GM18873 (cell line): ENCODE data around the gene NPAT.
A peak's percentile ranks its signal among the peaks of the same experiment; 100 is the strongest.
"Not testable (repeated sequence)": the region's sequence is repeated elsewhere in the genome, so short reads cannot be mapped to it uniquely, and the experiment has no call there.

ENCODE experiments used
- ATAC-seq: cut with Tn5 transposase; IDR thresholded peaks from one replicate; pipeline ENCODE4 v1.9.1; 2021; ENCODE audit warnings: mild to moderate bottlenecking, moderate library complexity, moderate number of reproducible peaks; ENCODE audit not compliant: unreplicated experiment, low FRiP score

The NPAT gene

DNA sequence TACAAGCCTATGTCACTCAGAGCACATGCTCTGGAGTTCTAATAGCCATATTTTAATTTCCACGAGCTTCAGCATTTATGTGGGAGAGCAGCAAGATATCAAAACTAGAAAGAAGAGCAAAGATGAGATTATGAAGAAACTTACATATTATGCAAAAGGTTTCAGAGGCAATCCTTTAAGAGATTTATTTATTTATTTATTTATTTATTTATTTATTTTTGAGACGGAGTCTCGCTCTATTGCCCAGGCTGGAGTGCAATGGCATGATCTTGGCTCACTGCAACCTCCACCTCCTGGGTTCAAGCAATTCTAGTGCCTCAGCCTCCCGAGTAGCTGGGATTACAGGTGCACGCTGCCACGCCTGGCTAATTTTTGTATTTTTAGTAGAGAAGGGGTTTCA lies 59.6 kb downstream of the NPAT start:
- not testable (repeated sequence) for ATAC-seq

DNA sequence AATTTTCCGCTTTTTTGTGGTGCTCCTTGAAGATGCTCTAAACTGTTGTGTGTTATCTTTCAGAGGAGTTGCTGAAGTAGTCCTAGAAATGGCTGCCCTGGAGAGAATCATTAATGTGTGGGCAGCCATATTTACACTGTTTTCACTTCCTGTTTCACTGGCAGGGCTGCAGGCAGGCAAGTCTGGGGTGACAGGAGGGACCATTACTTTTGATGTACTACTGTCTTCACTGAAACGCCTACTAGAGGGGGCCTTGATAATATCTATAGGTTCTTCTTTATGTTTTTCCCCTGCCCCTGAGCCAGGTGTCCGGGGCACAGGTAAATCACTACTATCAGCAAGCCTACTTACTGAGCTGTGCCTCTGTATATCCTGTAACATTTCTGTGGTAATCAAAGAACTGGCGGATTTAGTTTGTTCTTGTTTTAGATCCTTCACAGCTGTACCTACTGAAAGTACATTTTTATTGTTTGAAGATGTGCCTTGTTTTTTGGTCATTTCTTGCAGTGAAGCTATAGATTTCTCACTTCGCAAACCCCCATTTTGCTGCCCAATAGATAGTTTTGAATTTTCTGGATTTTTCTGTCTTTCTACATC lies 61.4 kb downstream of the NPAT start:
- peak; percentile 97 for ATAC-seq

DNA sequence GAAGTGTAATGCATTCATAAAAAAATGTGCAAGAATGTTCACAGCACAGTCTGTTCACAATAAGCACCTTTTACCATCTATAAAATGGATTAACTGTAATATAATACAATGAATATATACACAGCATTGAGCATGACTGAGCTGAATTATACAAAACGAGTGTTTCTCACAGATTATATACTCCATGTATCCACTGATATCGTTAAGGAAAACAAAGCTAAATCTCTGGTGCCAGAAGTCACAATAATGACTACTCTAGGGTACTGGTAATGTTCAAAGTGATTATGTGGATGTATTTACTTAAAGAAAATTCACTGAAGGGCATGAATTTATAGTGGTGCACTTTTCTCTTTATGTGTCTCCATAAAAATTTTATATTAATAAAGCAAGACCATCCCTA lies 67.8 kb downstream of the NPAT start:
- no peak for ATAC-seq

DNA sequence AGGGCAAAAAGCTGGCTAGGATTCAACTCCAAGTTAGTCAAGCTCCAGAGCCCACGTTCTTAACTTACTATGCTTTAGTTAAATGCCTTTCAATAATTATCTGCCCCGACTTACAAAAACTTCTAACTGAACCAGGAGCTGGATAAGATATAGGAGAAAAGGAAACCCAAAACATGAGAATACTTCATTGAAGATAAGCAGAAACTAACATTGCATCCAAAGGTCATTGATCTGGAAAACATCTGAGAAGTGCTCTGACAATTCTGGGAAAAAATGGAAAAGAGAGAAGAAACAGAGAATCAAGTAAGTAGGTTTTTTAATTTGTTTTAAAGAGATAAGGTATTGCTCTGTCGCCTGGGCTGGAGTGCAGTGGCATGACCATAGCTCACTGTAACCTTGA lies 73.9 kb downstream of the NPAT start:
- no peak for ATAC-seq

DNA sequence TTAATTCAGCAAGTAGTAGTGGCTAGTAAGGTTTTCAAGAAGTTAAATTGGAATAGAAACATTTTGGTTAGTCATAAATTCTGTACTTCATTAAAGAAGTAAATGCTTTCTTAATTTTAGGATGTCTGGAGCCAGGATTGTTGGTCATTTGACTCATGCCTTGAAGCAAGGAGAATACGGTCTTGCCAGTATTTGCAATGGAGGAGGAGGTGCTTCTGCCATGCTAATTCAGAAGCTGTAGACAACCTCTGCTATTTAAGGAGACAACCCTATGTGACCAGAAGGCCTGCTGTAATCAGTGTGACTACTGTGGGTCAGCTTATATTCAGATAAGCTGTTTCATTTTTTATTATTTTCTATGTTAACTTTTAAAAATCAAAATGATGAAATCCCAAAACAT lies 75.3 kb downstream of the NPAT start:
- no peak for ATAC-seq

DNA sequence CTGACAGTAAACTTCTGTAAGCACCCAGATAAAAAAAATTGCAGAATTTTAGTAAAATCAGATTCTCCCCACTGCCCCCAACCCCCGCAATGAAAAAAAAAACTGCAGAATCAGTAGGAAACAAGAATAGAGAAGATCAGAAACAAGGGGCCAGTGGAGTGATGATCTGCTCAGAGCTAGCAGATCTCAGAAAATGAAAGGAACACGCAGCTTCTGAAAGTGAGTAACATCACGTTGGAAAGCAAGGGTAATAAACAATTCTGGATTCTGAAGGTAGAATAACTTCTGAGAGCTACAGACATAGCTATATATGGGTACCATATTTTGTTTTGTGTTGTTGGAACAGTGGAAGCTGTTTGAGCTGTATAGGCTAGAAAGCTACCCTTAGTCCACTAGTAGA lies 77.8 kb downstream of the NPAT start:
- no peak for ATAC-seq

DNA sequence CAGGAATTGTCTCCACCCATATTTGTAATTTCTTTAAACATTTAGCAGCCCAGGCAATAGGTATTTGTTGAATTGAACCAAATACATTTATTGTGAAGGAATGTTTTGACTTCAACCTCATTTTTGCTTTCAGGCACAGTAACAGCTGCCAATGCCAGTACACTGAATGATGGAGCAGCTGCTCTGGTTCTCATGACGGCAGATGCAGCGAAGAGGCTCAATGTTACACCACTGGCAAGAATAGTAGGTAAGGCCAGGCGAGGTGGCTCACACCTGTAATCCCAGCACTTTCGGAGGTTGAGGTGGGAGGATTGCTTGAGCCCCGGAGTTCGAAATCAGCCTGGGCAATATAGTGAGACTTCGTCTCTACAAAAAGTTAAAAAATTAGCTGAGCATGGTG lies 80.1 kb downstream of the NPAT start:
- no peak for ATAC-seq

DNA sequence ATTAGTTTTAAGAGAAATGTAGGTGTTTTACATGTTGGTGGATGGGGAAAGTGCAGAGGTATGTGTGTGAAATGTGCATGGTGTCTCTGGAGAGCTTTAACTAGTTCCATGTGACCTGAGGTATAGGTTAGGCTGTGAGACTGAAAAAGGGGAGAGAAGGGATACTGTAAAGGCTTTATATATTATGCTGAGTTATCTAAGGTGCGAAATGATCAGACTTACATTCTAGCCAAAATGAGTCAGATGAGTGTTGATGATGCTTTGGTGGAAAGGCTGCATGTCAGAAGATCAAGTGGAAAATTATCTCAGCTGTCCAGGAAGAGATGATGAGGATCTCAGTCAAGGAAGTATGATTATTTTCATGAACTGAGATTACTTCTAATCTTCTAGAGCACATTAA lies 85.2 kb downstream of the NPAT start:
- no peak for ATAC-seq

DNA sequence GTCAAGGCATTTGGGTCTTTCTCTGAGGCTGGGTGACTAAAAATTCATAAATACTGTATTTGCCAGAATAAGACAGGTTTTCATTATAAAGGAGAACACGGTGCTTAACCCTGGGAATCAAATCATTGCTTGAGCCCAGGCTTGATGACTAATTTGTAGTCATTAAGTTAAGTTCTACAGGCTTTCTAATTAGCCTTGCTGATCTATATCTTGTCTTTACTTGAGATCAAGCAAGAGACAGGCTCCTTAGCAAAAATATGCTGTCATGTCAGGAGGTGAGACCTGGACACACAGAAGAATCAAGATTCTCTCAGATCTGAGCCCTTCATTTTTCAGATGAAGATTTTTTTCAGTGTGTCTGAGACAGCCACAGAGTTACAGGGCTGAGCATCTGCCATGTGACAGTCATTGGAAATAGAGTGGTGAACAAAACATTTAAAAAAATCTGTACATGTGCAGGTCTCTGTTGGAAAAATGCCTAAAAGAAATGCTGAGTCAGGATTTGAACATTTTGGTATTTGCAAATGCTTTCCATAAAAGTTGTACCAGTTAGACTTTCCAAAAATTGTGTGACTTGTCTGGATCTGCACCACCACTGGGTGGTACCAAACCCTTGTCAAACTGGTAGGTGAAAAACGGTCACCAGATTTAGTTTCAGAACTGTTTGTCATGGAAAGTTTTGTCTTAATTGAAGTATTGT lies 86.4 kb downstream of the NPAT start:
- ATAC-seq: no peak

DNA sequence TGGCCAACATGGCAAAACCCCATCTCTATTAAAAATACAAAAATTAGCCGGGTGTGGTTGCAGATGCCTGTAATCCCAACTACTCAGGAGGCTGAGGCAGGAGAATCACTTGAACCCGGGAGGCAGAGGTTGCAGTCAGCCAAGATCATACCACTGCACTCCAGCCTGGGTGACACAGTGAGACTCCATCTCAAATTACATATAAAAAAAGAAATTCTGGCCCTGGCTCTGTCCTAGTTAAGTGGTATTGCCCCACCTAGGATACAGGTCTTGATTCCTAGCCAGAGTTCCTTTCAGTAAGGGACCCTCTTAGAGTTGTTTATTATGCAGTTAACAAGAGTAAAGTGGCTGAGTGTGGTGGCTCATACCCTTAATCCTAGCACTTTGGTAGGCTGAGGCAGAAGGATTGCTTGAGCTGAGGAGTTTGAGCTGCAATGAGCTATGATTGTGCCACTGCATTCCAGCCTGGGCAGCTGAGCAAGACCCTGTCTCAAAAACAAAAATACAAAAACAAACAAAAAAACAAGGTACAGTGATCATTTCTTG lies 89.4 kb downstream of the NPAT start:
- ATAC-seq: not testable (repeated sequence)

DNA sequence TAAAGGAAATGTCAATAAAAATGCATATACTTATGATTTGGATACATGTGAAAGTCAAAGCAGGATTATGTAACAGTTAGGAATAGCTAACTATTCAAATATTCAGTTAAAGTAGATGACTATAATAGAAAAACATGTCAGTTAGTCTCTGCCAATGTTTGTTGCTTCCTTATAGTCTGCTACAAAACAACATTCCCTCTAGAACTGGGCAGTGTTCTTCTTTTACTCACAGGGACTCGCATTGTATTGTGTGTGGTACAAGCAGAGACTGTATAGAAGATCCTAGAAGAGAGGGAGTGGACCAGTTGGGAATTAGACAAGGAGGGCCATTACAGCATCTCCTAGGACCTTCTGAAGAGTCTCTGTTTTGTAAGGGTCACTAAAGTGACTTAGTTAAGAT lies 90.4 kb downstream of the NPAT start:
- no peak for ATAC-seq

DNA sequence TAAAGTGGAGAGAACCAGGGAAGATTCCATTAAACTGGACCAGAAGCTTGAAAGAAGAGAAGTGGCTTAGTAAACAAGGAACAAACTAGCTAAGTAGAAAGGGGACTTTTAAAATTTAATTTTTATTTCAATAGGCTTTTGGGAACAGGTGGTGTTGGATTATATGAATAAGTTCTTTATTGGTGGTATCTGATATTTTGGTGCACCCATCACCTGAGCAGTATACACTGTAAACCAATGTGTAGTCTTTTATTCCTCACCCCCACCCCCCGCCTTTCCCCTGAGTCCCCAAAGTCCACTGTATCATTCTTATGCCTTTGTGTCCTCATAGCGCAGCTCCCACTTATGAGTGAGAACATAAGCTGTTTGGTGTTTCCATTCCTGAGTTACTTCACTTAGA lies 93.7 kb downstream of the NPAT start:
- no peak for ATAC-seq

DNA sequence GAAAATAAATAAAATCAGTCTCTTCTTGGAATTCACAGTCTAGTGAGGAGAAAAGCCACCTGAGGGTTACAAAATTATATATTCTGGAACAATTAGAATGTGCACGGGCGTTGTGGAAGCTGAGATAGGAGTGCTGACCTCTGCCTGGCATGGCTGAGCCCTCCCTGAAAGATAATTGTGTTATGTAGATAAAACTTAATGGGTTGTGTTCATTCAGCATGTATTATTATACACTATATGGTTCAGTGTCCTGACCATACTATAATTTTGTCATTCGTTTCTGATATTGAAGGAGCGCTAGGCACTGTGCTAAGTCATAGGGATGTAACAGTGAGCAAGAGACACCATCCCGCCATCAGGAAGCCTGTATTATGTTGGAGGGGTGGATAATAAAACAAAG lies 97.3 kb downstream of the NPAT start:
- ATAC-seq: no peak

DNA sequence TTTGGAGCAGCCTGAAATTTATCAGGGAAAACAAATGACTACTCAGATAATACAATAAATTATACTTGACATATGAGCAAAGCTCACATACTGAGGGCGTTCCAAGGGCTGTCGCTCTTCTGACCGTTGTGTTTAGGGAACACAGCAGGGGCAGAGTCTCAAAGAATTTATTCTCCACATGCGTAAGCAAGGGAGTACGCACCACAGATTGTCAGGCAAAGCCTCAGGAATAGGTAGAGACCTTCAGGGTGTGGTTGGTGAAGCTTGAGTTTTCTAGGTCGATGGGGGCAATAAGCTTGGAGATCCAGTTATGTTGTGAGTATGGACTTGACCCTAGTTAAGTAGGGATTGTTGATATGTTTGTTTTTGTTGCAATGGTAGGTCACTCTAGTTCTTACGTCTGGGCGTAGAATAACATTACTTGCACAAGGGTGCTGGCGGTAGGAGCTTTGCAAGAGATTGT lies 100.2 kb downstream of the NPAT start:
- ATAC-seq: no peak

DNA sequence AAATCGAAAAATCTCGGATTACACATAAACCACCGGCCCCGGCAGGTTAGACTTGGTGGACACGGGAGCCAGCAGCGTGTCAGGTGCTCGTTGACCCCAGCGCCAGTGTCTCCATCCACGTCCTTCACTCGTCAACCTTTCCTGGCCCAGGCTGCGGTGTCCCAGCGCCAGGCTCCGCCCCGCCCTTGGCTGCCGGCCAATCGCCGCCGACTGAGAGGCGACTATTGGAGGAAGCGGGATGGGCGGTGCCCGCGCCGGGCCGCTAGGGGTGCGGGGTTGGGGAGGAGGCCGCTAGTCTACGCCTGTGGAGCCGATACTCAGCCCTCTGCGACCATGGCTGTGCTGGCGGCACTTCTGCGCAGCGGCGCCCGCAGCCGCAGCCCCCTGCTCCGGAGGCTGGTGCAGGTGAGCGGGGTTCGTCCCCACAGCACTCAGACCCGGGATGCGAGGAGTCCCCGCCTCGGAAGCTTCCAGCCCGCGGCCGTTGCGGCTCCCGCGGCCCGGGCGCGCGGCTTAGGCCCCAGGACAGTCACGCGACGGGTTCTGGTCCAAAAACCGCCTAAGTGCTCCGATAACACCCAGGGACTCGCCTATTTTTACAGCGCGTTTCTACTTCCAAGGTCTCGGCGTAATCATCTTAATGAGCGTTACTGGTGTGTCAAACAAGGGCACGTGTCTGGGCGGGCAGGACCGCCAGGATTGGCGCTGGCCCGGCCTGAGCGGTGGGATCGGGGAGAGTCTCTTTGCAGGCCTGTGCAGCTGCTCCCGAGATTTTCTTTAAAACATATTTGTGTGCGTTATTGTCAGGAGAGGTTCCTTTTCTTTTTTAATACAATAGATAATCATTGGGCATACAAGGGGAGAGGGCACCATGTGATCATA lies 100.9 kb downstream of the NPAT start, which contains the start of gene ACAT1:
Gene ACAT1 (plus strand): TSS at position 294 of the 882 bp plus-strand sequence. CDS start 40 bp downstream, at position 334.
- peak; percentile 96 for ATAC-seq

DNA sequence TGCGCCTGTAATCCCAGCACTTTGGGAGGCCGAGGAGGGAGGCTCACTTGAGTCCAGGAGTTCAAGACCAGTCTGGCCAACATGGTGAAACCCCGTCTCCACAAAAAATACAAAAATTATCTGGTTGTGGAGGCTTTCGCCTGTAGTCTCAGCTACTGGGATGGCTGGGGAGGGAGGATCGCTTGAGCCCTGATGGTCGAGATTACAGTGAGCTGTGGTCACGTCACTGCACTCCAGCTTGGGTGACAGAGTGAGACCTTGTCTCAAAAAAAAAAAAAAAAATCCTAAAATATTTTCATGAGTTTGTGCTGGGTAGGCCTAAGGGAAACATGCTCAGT lies 101.5 kb downstream of the NPAT start:
- ATAC-seq: not testable (repeated sequence)

DNA sequence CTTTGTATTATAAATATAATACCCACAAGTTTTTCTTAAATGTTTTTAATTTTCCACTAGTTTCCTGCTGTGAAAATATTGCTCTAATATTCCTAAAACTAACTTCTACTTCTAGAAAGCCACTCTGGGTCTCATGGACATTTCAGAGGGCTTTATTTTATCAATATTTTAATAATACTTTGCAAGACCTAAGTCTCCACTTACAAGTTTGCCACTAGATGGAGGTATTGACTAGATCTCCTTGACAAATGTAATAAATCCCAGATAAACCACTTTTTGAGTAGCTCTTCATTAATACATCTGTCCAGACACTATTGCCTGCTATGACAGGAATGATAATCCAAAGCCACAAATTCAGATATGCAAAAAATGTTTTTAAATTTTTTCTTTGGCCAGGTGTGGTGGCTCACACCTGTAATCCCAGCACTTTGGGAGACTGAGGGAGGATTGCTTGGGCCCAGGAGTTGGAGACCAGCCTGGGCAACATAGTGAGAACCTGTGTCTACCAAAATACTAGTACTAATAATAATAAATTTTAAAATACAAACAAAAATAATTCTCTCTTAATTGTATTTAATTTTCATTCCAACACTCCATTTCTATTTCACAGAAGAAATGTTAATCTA lies 104.6 kb downstream of the NPAT start:
- ATAC-seq: no peak

DNA sequence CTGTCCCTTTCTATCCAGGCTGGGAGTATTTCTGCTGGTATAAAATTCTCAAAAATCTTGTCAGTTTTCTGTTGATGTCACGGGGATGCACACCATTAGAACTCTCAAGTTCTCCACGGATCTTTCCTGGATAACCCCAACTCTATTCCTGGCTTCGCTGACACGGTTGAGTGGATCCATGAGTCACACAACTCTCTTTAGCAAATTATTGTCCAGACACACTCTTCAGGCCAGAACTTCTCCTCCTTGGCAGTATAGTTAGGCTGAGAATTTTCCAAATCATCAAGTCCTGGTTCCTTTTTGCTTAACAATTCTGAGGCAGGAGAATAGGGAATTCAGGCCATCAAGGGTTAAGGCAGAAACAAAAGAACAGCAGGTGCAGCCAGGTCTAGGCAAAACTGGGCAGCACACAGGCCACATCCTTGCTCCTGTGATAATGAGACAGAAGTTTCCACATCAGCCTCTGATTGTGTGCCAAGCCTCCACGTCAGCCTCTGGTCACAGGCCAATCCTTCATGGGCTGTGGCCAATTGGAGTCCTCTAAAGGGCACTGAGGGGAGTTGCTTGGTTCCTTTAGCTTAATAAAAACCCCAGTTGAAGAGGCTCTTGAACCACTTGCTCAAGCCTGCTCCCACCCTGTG lies 106.8 kb downstream of the NPAT start:
- no peak for ATAC-seq

DNA sequence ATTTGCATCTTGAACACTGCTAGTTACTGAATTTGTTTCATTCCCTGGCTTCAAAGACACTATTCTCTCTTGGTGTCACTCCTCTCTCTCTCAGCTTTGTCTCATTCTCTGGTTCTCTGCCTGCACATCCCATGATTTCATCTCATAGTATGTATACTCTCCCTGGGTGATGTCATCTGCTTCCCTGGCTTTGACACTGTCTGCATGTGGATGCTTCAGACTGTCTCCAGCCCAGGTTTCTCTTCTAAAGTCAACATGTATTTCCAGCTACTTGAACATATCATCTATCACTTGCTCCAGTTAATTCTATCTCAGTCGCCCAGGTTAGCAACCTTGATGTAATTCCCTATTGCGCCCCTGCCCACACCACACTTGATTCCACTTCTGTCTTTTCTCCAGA lies 110.4 kb downstream of the NPAT start:
- ATAC-seq: no peak

DNA sequence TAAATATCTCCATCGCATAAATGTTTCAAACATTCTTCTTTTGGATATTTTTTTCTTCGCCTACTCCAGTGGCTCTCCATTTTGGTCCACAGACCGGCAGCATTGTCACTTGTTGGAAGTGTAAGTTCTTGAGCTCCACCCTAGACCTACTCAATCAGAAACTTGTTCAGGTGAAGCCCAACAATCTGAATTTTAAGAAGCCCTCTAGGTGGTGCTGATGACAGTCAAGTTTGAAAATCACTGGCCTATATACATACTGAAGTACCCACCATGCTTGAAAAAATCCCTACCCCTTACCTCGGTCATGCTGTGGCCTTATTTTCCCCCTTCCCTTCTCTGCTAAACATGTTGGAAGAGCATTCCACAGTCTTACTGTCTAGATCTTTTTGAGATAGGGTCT lies 111.3 kb downstream of the NPAT start:
- no peak for ATAC-seq
